ENCODE measurements around the gene CDK5RAP2. TPM values are rescaled to one million over a fixed set of nuclear protein-coding genes. Genes with fewer than 3 reads are reported as not detected.

CDK5RAP2 gene
- total and polyA plus RNA-seq, 10 of the 15 experiments (the other 5 are each of a cell fraction or from before 2014, with no cell fraction given), result 16.2 to 53.5 (median 34.5) TPM

- no peak for TF ChIP-seq MEF2B (IDR thresholded peaks at IDR 0.05; ENCODE audit: partially characterized antibody, poor library complexity, severe bottlenecking)
- no peak for TF ChIP-seq SUZ12 (IDR thresholded peaks at IDR 0.05; ENCODE audit: unreplicated experiment)
Measured at GRCh38 chr9:120375316-120375715, 204.7 kb downstream of the CDK5RAP2 start (continued).

GRCh38 chr9:120374817-120375216 lies 205.2 kb downstream of the CDK5RAP2 start:
- Histone ChIP-seq H3K79me2 (ENCODE audit: control insufficient read depth, insufficient read depth, low read length) (no peaks in the 10 kb centered on the region), H3K27me3 (replicated peaks in 1 of 2; ENCODE audit: control insufficient read depth in 2 of 2, insufficient read depth in 2 of 2, low read length in 1 of 2) (no peaks in the 10 kb centered on the region), H3K4me3 (no peak overlapping the region), H4K20me1 (ENCODE audit: control insufficient read depth, insufficient read depth) (no peaks in the 10 kb centered on the region), H3K27ac (ENCODE audit: control insufficient read depth, insufficient read depth) (no peak overlapping the region), H3K9ac (ENCODE audit: control insufficient read depth, insufficient read depth, low read length) (no peak overlapping the region), H3K9me3 (replicated peaks; ENCODE audit: control insufficient read depth, insufficient read depth, low read length) (no peaks in the 10 kb centered on the region), H3K4me2 (ENCODE audit: control insufficient read depth, insufficient read depth) (no peak overlapping the region), H2AFZ (ENCODE audit: control insufficient read depth, low read depth, low read length) (no peak overlapping the region), H3K4me1 (ENCODE audit: control insufficient read depth, insufficient read depth, low read length) (no peaks in the 10 kb centered on the region), H3K36me3 (ENCODE audit: control insufficient read depth in 2 of 2, insufficient read depth in 2 of 2, low read length in 1 of 2) (no peaks in the 10 kb centered on the region)
- 61% methylated on average over 14 of the region's 14 CpGs for WGBS (ENCODE audit: insufficient coverage, insufficient replicate concordance, low lambda C conversion rate, missing lambda C conversion rate)
- no peak for ATAC-seq
- FAIRE-seq, result no peak
- DNase-seq (ENCODE audit: low read depth, low spot score), result no peak
- ChIA-PET RAD21 (ENCODE audit: unreplicated experiment) (no interaction called here), SMC1A (ENCODE audit: uncharacterized antibody, unreplicated experiment) (no interaction called here), CTCF (no interaction called here), POLR2A (no interaction called here)
- BruUV-seq (replicated peaks), result no TSS peak
- in situ Hi-C loops (cut with MboI), result no loop called here
- TF ChIP-seq ASH2L (IDR thresholded peaks at IDR 0.05; ENCODE audit: borderline replicate concordance, low read depth), result no peak
- TF ChIP-seq, protein P1, sequence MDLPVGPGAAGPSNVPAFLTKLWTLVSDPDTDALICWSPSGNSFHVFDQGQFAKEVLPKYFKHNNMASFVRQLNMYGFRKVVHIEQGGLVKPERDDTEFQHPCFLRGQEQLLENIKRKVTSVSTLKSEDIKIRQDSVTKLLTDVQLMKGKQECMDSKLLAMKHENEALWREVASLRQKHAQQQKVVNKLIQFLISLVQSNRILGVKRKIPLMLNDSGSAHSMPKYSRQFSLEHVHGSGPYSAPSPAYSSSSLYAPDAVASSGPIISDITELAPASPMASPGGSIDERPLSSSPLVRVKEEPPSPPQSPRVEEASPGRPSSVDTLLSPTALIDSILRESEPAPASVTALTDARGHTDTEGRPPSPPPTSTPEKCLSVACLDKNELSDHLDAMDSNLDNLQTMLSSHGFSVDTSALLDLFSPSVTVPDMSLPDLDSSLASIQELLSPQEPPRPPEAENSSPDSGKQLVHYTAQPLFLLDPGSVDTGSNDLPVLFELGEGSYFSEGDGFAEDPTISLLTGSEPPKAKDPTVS (IDR thresholded peaks at IDR 0.05; ENCODE audit: low read depth, low read length), result no peak
- TF ChIP-seq, protein P2, sequence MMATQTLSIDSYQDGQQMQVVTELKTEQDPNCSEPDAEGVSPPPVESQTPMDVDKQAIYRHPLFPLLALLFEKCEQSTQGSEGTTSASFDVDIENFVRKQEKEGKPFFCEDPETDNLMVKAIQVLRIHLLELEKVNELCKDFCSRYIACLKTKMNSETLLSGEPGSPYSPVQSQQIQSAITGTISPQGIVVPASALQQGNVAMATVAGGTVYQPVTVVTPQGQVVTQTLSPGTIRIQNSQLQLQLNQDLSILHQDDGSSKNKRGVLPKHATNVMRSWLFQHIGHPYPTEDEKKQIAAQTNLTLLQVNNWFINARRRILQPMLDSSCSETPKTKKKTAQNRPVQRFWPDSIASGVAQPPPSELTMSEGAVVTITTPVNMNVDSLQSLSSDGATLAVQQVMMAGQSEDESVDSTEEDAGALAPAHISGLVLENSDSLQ (IDR thresholded peaks at IDR 0.05), result no peak
- intact Hi-C loops (cut with micrococcal nuclease; ENCODE audit: unreplicated experiment), result no loop called here
